OCI-LY1 (cell line): Measurements from ENCODE around the gene SH3BP1.

Experiments
- H2AFZ ChIP-seq: fragments of 200-600 bp; sonication (generic), shearing (Covaris generic); 2 replicates; pipeline ENCODE4 v1.6.0; 2014; ENCODE audit warnings: antibody characterized with exemption, mild to moderate bottlenecking, low read length
- H3F3A ChIP-seq: fragments of 200-600 bp; sonication (generic), shearing (Covaris generic); 2 replicates; pipeline ENCODE4 v1.6.0; 2014; ENCODE audit warnings: mild to moderate bottlenecking, antibody characterized with exemption, low read length, moderate library complexity; ENCODE audit not compliant: insufficient read depth
- H3K27ac ChIP-seq: fragments of 200-600 bp; sonication (generic); 2 replicates; pipeline ENCODE4 v1.5.1; 2014; ENCODE audit warnings: low read length, mixed run types, mild to moderate bottlenecking, low read depth; ENCODE audit not compliant: poor library complexity, severe bottlenecking
- H3K27me3 ChIP-seq: fragments of 200-600 bp; sonication (generic); 2 replicates; pipeline ENCODE4 v1.6.0; 2014; ENCODE audit warnings: antibody characterized with exemption, mild to moderate bottlenecking, low read length, moderate library complexity; ENCODE audit not compliant: insufficient read depth
- H3K36me3 ChIP-seq: fragments of 200-600 bp; sonication (generic); 2 replicates; pipeline ENCODE4 v1.6.1; 2014; ENCODE audit warnings: mild to moderate bottlenecking, antibody characterized with exemption, low read length, moderate library complexity, mixed read lengths; ENCODE audit not compliant: insufficient read depth
- H3K4me1 ChIP-seq: fragments of 200-600 bp; sonication (generic); 2 replicates; pipeline ENCODE4 v1.5.1; 2014; ENCODE audit warnings: mild to moderate bottlenecking, low read length, moderate library complexity; ENCODE audit not compliant: insufficient read depth, severe bottlenecking
- H3K4me2 ChIP-seq: fragments of 200-600 bp; sonication (generic), shearing (Covaris generic); 2 replicates; pipeline ENCODE4 v1.6.1; 2014; ENCODE audit warnings: low read length
- H3K4me3 ChIP-seq: fragments of 200-600 bp; sonication (generic); 2 replicates; pipeline ENCODE4 v1.5.1; 2014; ENCODE audit warnings: low read length, low read depth, mild to moderate bottlenecking, mixed read lengths; ENCODE audit not compliant: poor library complexity, severe bottlenecking
- H3K79me2 ChIP-seq: fragments of 200-600 bp; shearing (Covaris generic); 2 replicates; pipeline ENCODE4 v1.6.1; 2016; ENCODE audit warnings: mixed run types, low read length, mixed read lengths; ENCODE audit not compliant: insufficient read depth
- H3K9ac ChIP-seq: fragments of 200-600 bp; sonication (generic), shearing (Covaris generic); 2 replicates; pipeline ENCODE4 v1.6.1; 2014; ENCODE audit warnings: mild to moderate bottlenecking, low read length, mixed read lengths
- H3K9me2 ChIP-seq: fragments of 200-600 bp; sonication (generic), shearing (Covaris generic); 2 replicates; pipeline ENCODE4 v1.6.1; 2014; ENCODE audit warnings: low read depth, mild to moderate bottlenecking, low read length, mixed read lengths
- H3K9me3 ChIP-seq: fragments of 200-600 bp; shearing (Covaris generic); 2 replicates; pipeline ENCODE4 v1.6.1; 2014; ENCODE audit warnings: low read length, mixed read lengths
- H4K20me1 ChIP-seq: fragments of 200-600 bp; sonication (generic), shearing (Covaris generic); 2 replicates; pipeline ENCODE4 v1.6.0; 2016; ENCODE audit warnings: mild to moderate bottlenecking, low read length; ENCODE audit not compliant: insufficient read depth
- CTCF ChIP-seq: fragments of 200-600 bp; sonication (generic), shearing (Covaris generic); IDR thresholded peaks from 2 replicates; pipeline ENCODE4 v1.5.1; 2017; ENCODE audit warnings: mild to moderate bottlenecking, antibody characterized with exemption, low read length, moderate library complexity, mixed read lengths
- EZH2 ChIP-seq: fragments of 200-600 bp; sonication (generic), shearing (Covaris generic); IDR thresholded peaks from 2 replicates; pipeline ENCODE4 v1.8.0; 2017; ENCODE audit warnings: borderline replicate concordance, mixed run types, mild to moderate bottlenecking, antibody characterized with exemption, low read length, moderate library complexity, mixed read lengths

SH3BP1 gene

GRCh38 chr22:37681556-37682049 lies 42.1 kb downstream of the SH3BP1 start:
- TF ChIP-seq EZH2 = no peak
- peak; percentile 94 for TF ChIP-seq CTCF
- Histone ChIP-seq H3K4me3 (no peak overlapping the region), H3F3A (no peaks in the 10 kb centered on the region), H3K79me2 (peaks cover 1% of the 10 kb centered on the region), H3K9me2 (no peaks in the 10 kb centered on the region), H2AFZ (no peak overlapping the region), H3K27ac (no peak overlapping the region), H3K4me1 (peaks cover 33% of the 10 kb centered on the region), H4K20me1 (no peaks in the 10 kb centered on the region), H3K9ac (no peak overlapping the region), H3K4me2 (no peak overlapping the region), H3K36me3 (no peaks in the 10 kb centered on the region; the same call in 1 of the 2 replicates), H3K27me3 (no peaks in the 10 kb centered on the region), H3K9me3 (no peaks in the 10 kb centered on the region)

GRCh38 chr22:37684803-37685615 lies 45.5 kb downstream of the SH3BP1 start:
- TF ChIP-seq EZH2 (no peak), CTCF (no peak)
- H2AFZ ChIP-seq = peak overlapping the region; percentile 89
- peaks cover 18% of the 10 kb centered on the region for H3K36me3 ChIP-seq
- H3K4me1 ChIP-seq = peaks cover 23% of the 10 kb centered on the region
- H3K27me3 ChIP-seq = no peaks in the 10 kb centered on the region
- no peaks in the 10 kb centered on the region for H4K20me1 ChIP-seq
- peak overlapping the region; percentile 97 for H3K4me2 ChIP-seq
- no peaks in the 10 kb centered on the region for H3K9me2 ChIP-seq
- peak overlapping the region; percentile 32; the same call in 1 of the 2 replicates for H3K9ac ChIP-seq
- no peak overlapping the region for H3K4me3 ChIP-seq
- peak overlapping the region; percentile 83 for H3K27ac ChIP-seq
- peaks cover 5% of the 10 kb centered on the region for H3K79me2 ChIP-seq
- H3F3A ChIP-seq = no peaks in the 10 kb centered on the region
- no peaks in the 10 kb centered on the region for H3K9me3 ChIP-seq

GRCh38 chr22:37686002-37686982 lies 46.8 kb downstream of the SH3BP1 start, which contains the start of gene NOL12:
Gene NOL12, plus strand, starts transcription at chr22:37686343. Its CDS starts 50 bp downstream, at chr22:37686393.
- no peaks in the 10 kb centered on the region for H3F3A ChIP-seq
- peaks cover 30% of the 10 kb centered on the region for H3K36me3 ChIP-seq
- H3K9me3 ChIP-seq = no peaks in the 10 kb centered on the region
- peak within 1 kb of the TSS; percentile 100 for H3K4me3 ChIP-seq
- no peaks in the 10 kb centered on the region for H3K9me2 ChIP-seq
- H3K4me2 ChIP-seq = peak within 1 kb of the TSS; percentile 97
- H3K27me3 ChIP-seq = no peaks in the 10 kb centered on the region
- H3K79me2 ChIP-seq = peaks cover 5% of the 10 kb centered on the region
- H3K4me1 ChIP-seq = peaks cover 23% of the 10 kb centered on the region
- H3K9ac ChIP-seq = peak within 1 kb of the TSS; percentile 100
- H2AFZ ChIP-seq = peak within 1 kb of the TSS; percentile 89
- H4K20me1 ChIP-seq = no peaks in the 10 kb centered on the region
- TF ChIP-seq EZH2 (no peak), CTCF (no peak)
- H3K27ac ChIP-seq = peak within 1 kb of the TSS; percentile 83
